Astrocyte (in vitro differentiated cells and primary cell): Measurements from ENCODE around the gene FANCI. TPM values are rescaled to one million over a fixed set of nuclear protein-coding genes. Genes with fewer than 3 reads are reported as not detected.

Experiments used
- DNase-seq: peaks from one replicate; pipeline ENCODE4 v3.0.0-alpha.2; 2010; ENCODE audit warnings: low read depth
- FAIRE-seq: peaks from 2 replicates; lab custom pipeline; 2011; peaks lifted over from hg19 to GRCh38; lab: Jason Lieb, UNC
- H2AFZ ChIP-seq: 2 replicates; pipeline ENCODE4 v1.6.0; 2012; ENCODE audit warnings: low read depth, low read length, inconsistent platforms
- H3K27ac ChIP-seq: 2 replicates; pipeline ENCODE4 v1.5.1; 2011; ENCODE audit warnings: low read depth, low read length, inconsistent platforms
- H3K27me3 ChIP-seq: 2 replicates; pipeline ENCODE4 v1.6.0; 2011; ENCODE audit warnings: low read length, inconsistent platforms; ENCODE audit not compliant: insufficient read depth
- H3K36me3 ChIP-seq: 2 replicates; pipeline ENCODE4 v1.5.1; 2011; ENCODE audit warnings: low read length, inconsistent platforms; ENCODE audit not compliant: insufficient read depth
- H3K4me1 ChIP-seq: 2 replicates; pipeline ENCODE4 v1.5.1; 2011; ENCODE audit warnings: low read length, inconsistent platforms; ENCODE audit not compliant: insufficient read depth
- H3K4me2 ChIP-seq: 2 replicates; pipeline ENCODE4 v1.6.0; 2012; ENCODE audit warnings: low read length, inconsistent platforms
- H3K4me3 ChIP-seq: 2 replicates; pipeline ENCODE4 v1.5.1; 2011; ENCODE audit warnings: low read depth, mild to moderate bottlenecking, low read length, inconsistent platforms; ENCODE audit not compliant: insufficient read depth
- H3K79me2 ChIP-seq: 2 replicates; pipeline ENCODE4 v1.6.0; 2012; ENCODE audit warnings: mild to moderate bottlenecking, low read length, inconsistent platforms; ENCODE audit not compliant: insufficient read depth
- H3K9ac ChIP-seq: 2 replicates; pipeline ENCODE4 v1.6.0; 2012; ENCODE audit warnings: mild to moderate bottlenecking, low read length, inconsistent platforms
- H3K9me3 ChIP-seq: 2 replicates; pipeline ENCODE4 v1.5.1; 2012; ENCODE audit warnings: low read depth, mild to moderate bottlenecking, low read length, inconsistent platforms; ENCODE audit not compliant: insufficient read depth
- H4K20me1 ChIP-seq: 2 replicates; pipeline ENCODE4 v1.6.0; 2012; ENCODE audit warnings: low read length, inconsistent platforms; ENCODE audit not compliant: insufficient read depth
- H3K27ac Mint-ChIP-seq: one replicate; pipeline ENCODE4 v1.8.0; 2021; ENCODE audit warnings: mild to moderate bottlenecking, mixed read lengths; ENCODE audit not compliant: unreplicated experiment
- H3K27me3 Mint-ChIP-seq: one replicate; pipeline ENCODE4 v1.8.0; 2021; ENCODE audit warnings: low read depth, mixed read lengths; ENCODE audit not compliant: unreplicated experiment
- H3K36me3 Mint-ChIP-seq: one replicate; pipeline ENCODE4 v1.8.0; 2021; ENCODE audit warnings: low read depth, mixed read lengths; ENCODE audit not compliant: unreplicated experiment
- H3K4me1 Mint-ChIP-seq: one replicate; pipeline ENCODE4 v1.8.0; 2021; ENCODE audit warnings: low read depth, mixed read lengths; ENCODE audit not compliant: unreplicated experiment
- H3K4me3 Mint-ChIP-seq: one replicate; pipeline ENCODE4 v1.8.0; 2021; ENCODE audit warnings: mild to moderate bottlenecking, moderate library complexity, mixed read lengths; ENCODE audit not compliant: unreplicated experiment
- H3K9me3 Mint-ChIP-seq: one replicate; pipeline ENCODE4 v1.8.0; 2021; ENCODE audit warnings: mild to moderate bottlenecking, mixed read lengths; ENCODE audit not compliant: unreplicated experiment
- CTCF ChIP-seq: IDR thresholded peaks from 2 replicates; pipeline ENCODE4 v1.5.1; 2011; ENCODE audit warnings: low read depth, mild to moderate bottlenecking, inconsistent platforms, low read length, moderate library complexity; ENCODE audit not compliant: insufficient read depth
- EZH2 ChIP-seq: IDR thresholded peaks from 2 replicates; pipeline ENCODE4 v1.6.1; 2012; ENCODE audit warnings: mild to moderate bottlenecking, low read length, inconsistent platforms; ENCODE audit not compliant: insufficient read depth
- total RNA-seq: library from RNA; stranded (reverse); gene quantifications from 2 replicates; pipeline ENCODE4 v1.2.1, GENCODE V29; 2021

Gene FANCI
- total RNA-seq, 1 donor from 2014 or later: 10.6 TPM

GRCh38 chr15:89327113-89327512 is 83.3 kb downstream of the FANCI start:
- Histone ChIP-seq H3K9me3 (no peaks in the 10 kb centered on the region), H4K20me1 (peaks cover 100% of the 10 kb centered on the region), H3K4me1 (peaks cover 13% of the 10 kb centered on the region), H3K36me3 (peaks cover 81% of the 10 kb centered on the region), H3K27me3 (no peaks in the 10 kb centered on the region), H3K27ac (no peak overlapping the region), H3K4me3 (no peak overlapping the region), H2AFZ (no peak overlapping the region), H3K79me2 (peaks cover 85% of the 10 kb centered on the region), H3K9ac (no peak overlapping the region), H3K4me2 (no peak overlapping the region)
- FAIRE-seq: no peak
- H3K36me3 Mint-ChIP-seq: peaks cover 31% of the 10 kb centered on the region
- no peak overlapping the region for H3K4me3 Mint-ChIP-seq
- no peak overlapping the region for H3K27ac Mint-ChIP-seq
- H3K9me3 Mint-ChIP-seq: no peaks in the 10 kb centered on the region
- TF ChIP-seq CTCF: no peak
- no peak for TF ChIP-seq EZH2
- peaks cover 17% of the 10 kb centered on the region for H3K4me1 Mint-ChIP-seq
- no peak for DNase-seq
- H3K27me3 Mint-ChIP-seq: no peaks in the 10 kb centered on the region

- no peak overlapping the region for H3K4me3 Mint-ChIP-seq
- no peak for DNase-seq
- no peak overlapping the region for H3K27ac Mint-ChIP-seq
- peaks cover 73% of the 10 kb centered on the region for H3K36me3 ChIP-seq
- H3K4me1 Mint-ChIP-seq: peaks cover 23% of the 10 kb centered on the region
- H3K9me3 Mint-ChIP-seq: no peaks in the 10 kb centered on the region
- FAIRE-seq: no peak
- H3K9ac ChIP-seq: no peak overlapping the region
- H2AFZ ChIP-seq: no peak overlapping the region
- H3K79me2 ChIP-seq: peaks cover 85% of the 10 kb centered on the region
- no peak for TF ChIP-seq CTCF
- TF ChIP-seq EZH2: no peak
- peaks cover 98% of the 10 kb centered on the region for H4K20me1 ChIP-seq
- no peak overlapping the region for H3K27ac ChIP-seq
- H3K27me3 Mint-ChIP-seq: no peaks in the 10 kb centered on the region
- peaks cover 24% of the 10 kb centered on the region for H3K4me1 ChIP-seq
- H3K27me3 ChIP-seq: no peaks in the 10 kb centered on the region
- H3K4me3 ChIP-seq: no peak overlapping the region
- no peak overlapping the region for H3K4me2 ChIP-seq
- H3K36me3 Mint-ChIP-seq: peaks cover 28% of the 10 kb centered on the region
- H3K9me3 ChIP-seq: no peaks in the 10 kb centered on the region
These were observed 84.8 kb downstream of the FANCI start for GRCh38 chr15:89328398-89329254.
